HG02571 (cell line): ENCODE data around the gene LMOD1.

ENCODE experiments used
- ATAC-seq: cut with Tn5 transposase; IDR thresholded peaks from one replicate; pipeline ENCODE4 v1.9.1; 2021; ENCODE audit warnings: mild to moderate bottlenecking, moderate library complexity; ENCODE audit not compliant: unreplicated experiment

The LMOD1 gene

GRCh38 chr1:201895120-201895665 is 51.2 kb downstream of the LMOD1 start:
- no peak for ATAC-seq

- no peak for ATAC-seq
These were observed 51.8 kb downstream of the LMOD1 start for GRCh38 chr1:201894343-201895119.

- ATAC-seq = no peak
These were observed 52.9 kb downstream of the LMOD1 start for GRCh38 chr1:201893431-201893830.

GRCh38 chr1:201892211-201892610 is 54.1 kb downstream of the LMOD1 start:
- no peak for ATAC-seq

DNA sequence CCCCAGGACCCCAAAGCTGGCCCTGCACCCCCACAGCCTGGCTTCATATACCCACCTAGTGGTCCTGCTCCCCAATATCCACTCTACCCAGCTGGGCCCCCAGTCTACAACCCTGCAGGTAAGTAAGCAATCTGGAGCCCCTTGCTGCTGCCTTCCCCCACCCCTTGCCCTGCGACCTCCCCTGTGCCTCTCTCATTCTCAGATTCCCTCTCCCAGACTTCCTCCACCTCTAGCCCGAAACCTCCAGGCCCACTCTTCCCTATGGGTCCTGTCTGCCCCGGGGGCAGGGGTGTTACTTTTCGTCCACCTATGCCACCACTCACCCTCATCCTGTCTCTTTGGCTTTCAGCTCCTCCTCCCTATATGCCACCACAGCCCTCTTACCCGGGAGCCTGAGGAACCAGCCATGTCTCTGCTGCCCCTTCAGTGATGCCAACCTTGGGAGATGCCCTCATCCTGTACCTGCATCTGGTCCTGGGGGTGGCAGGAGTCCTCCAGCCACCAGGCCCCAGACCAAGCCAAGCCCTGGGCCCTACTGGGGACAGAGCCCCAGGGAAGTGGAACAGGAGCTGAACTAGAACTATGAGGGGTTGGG is 54.8 kb downstream of the LMOD1 start:
- no peak for ATAC-seq

DNA sequence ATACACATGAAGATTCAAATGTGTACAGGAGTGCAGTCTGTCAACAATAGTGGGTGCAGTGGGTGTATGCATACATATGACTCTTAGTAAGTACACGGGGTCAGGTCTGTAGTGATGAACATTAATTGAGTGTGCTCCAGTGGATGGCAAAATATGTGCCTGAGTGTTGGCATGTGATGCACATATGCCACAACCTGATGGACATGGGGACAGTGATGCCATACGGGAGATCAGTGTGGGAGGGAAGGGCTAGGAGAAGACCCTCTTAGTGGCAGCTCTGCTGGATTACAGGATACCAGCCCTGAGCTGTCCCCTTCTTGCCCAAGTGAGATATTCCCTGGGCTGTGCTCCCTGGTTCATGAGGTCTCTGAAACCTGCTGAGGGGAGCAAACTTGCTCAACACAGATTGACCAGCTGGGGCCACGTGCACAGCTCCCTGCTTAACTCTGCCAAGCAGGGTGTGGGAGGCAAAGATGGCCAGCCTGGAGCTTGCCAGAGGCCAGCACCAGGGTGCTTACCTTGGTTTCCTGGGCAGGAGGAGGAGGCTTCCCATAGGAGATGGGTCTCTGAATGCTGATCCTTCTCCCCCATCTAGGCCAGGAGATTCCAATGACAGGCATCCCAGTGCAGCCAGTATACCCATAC is 55.4 kb downstream of the LMOD1 start:
- no peak for ATAC-seq

DNA sequence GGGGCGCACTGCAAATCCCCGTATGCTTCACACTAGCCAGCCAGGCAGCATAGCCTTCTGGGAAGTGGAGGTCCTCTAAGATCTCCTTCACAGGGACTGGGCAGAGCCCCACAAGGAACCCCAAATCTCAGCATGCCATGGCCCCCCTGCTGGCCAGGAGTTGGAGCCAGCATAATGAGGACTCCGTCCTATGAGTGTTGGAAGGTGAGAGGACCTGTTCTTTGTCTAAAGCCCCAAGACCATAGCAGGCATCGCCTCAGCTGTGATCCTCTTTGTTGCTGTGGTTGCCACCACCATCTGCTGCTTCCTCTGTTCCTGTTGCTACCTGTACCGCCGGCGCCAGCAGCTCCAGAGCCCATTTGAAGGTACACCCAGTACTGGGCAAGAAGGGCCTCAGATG is 56.1 kb downstream of the LMOD1 start:
- no peak for ATAC-seq

DNA sequence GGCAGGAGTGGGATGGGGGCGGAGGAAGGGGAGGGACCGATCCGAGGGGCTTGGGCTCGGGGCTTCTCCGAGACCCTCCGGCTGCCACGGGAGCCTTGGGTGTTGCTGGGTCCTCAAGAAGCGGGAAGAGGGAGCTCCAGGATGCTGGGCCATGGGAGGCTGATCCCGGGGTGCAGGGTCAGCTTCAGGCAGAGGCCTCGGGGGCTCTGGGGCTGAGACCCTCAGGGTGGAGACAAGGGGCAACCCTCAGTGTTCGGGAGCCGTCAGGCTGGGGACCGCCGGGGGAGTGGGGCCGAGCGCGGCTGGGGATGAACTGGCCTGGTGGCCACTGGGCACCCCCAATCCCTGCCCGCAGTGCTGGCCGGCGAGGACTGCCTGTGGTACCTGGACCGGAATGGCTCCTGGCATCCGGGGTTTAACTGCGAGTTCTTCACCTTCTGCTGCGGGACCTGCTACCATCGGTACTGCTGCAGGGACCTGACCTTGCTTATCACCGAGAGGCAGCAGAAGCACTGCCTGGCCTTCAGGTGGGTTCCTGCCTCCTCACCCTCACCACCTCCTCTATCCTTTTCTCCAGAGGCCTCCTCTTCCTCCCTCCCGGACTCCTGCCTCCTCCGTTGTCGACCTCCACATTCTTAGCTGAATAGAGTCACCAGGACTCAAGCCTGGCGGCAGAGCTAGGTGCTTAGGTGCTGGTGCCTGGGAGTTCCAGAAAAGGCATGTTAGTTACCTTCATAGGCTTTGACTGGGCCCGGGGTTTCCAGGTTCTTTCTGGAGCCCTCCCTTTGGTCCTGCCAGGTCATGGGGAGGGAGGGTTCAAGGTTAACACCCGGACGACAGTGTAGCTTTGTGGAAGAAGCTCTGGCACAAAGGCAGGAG is 57.0 kb downstream of the LMOD1 start:
- ATAC-seq = no peak

- ATAC-seq = no peak
These were observed 57.9 kb downstream of the LMOD1 start, which contains the start of gene SHISA4 for GRCh38 chr1:201888282-201889089. TSS of gene SHISA4 (plus strand) at chr1:201888898. CDS start at chr1:201888995, 97 bp downstream.

- no peak for ATAC-seq
These were observed 59.1 kb downstream of the LMOD1 start for GRCh38 chr1:201887116-201887866.

DNA sequence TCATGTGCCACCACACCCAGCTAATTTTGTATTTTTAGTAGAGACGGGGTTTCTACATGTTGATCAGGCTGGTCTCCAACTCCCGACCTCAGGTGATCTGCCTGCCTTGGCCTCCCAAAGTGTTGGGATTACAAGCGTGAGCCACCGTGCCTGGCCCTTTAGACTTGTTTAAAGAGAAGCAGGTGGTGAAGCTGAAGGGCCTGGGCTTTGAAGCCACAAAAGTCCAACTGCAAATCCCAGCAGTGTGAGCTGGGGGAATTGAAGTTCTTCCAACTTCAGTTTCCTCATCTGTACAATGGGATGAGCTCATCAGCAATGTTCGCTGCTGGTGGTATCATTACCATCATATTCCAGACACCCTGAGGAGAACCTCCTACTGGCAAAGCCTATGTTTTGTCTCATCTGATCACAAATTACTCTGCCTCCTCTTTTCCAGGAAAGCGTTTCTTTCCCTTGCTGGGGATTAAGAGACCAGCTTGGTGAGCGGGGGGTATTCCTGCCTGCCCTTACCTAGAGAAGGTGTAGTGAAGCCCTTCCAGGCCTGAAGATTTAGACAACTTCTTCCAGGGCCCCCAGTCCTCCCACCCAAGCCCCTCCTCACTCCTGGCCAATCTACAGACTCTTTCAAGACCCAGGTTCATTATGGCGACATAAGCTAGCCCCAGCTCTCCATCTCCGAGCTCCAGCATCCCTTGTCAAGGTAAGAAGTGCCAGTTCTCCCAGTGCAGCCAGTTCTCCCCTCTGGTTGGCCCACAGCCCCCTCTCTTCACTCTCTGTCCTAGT is 60.1 kb downstream of the LMOD1 start:
- ATAC-seq = no peak

GRCh38 chr1:201885531-201886075 is 60.7 kb downstream of the LMOD1 start:
- no peak for ATAC-seq

- ATAC-seq = no peak
These were observed 61.9 kb downstream of the LMOD1 start for GRCh38 chr1:201884425-201884824.

DNA sequence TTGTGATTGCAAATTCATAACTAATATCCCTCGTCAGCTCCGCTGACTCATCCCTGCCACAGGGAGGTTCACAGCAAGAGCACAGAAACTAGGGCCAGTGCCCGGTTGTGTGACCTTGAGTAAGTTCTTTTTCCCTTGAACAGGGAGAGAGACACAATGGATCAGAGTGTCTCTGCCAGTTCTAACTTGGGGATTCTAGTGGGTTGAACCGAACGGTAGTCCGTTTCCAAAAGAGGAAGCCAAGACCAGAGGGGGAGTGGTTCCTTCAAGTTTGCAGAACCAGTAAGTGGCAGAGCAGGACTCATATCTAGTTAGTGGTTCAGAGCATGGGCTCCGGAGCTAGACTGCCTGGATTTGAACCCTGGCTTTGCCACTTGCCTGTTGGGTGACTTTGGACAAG is 62.6 kb downstream of the LMOD1 start:
- ATAC-seq = no peak

GRCh38 chr1:201883266-201883665 is 63.1 kb downstream of the LMOD1 start:
- ATAC-seq = no peak

GRCh38 chr1:201882665-201883132 is 63.6 kb downstream of the LMOD1 start:
- no peak for ATAC-seq

- no peak for ATAC-seq
These were observed 64.7 kb downstream of the LMOD1 start for GRCh38 chr1:201881617-201882016.

- no peak for ATAC-seq
These were observed 65.3 kb downstream of the LMOD1 start for GRCh38 chr1:201880928-201881571.
